H9 (cell line): ENCODE data around the gene MRPL21. TPM values are rescaled to one million over a fixed set of nuclear protein-coding genes. Genes with fewer than 3 reads are reported as not detected.

ENCODE experiments used
- DNase-seq: peaks from one replicate; pipeline ENCODE4 v3.0.0-alpha.2; 2017
- H2AFZ ChIP-seq: one replicate; pipeline ENCODE4 v1.6.1; 2013; ENCODE audit warnings: mild to moderate bottlenecking, low read length, control low read depth, moderate library complexity
- H2AK5ac ChIP-seq: 2 replicates; pipeline ENCODE4 v1.6.1; 2013; ENCODE audit warnings: low read length, control low read depth, mixed read lengths; ENCODE audit not compliant: insufficient read length
- H2BK120ac ChIP-seq: one replicate; pipeline ENCODE4 v1.6.1; 2013; ENCODE audit warnings: low read depth, mild to moderate bottlenecking, low read length, control low read depth, inconsistent platforms; ENCODE audit not compliant: poor library complexity, severe bottlenecking
- H2BK12ac ChIP-seq: 2 replicates; pipeline ENCODE4 v1.6.1; 2013; ENCODE audit warnings: low read length, control low read depth, mixed read lengths, low read depth; ENCODE audit not compliant: insufficient read length
- H2BK15ac ChIP-seq: 2 replicates; pipeline ENCODE4 v1.6.1; 2013; ENCODE audit warnings: low read depth, low read length, control low read depth
- H2BK20ac ChIP-seq: one replicate; pipeline ENCODE4 v1.6.1; 2013; ENCODE audit warnings: low read depth, mild to moderate bottlenecking, low read length, control low read depth, inconsistent platforms; ENCODE audit not compliant: poor library complexity, severe bottlenecking
- H2BK5ac ChIP-seq: 2 replicates; pipeline ENCODE4 v1.6.1; 2013; ENCODE audit warnings: low read length, control low read depth, mixed read lengths; ENCODE audit not compliant: insufficient read length
- H3K14ac ChIP-seq: 2 replicates; pipeline ENCODE4 v1.6.1; 2013; ENCODE audit warnings: low read length, control low read depth; ENCODE audit not compliant: insufficient read depth
- H3K18ac ChIP-seq: 2 replicates; pipeline ENCODE4 v1.6.1; 2013; ENCODE audit warnings: low read depth, mild to moderate bottlenecking, mixed read lengths, low read length, control low read depth; ENCODE audit not compliant: insufficient read length
- H3K23ac ChIP-seq: 2 replicates; pipeline ENCODE4 v1.6.1; 2013; ENCODE audit warnings: low read length, control low read depth, mixed read lengths, low read depth; ENCODE audit not compliant: insufficient read length
- H3K23me2 ChIP-seq: 2 replicates; pipeline ENCODE4 v1.6.1; 2013; ENCODE audit warnings: low read depth, mild to moderate bottlenecking, mixed read lengths, low read length, control low read depth; ENCODE audit not compliant: insufficient read length, poor library complexity, severe bottlenecking
- H3K27ac ChIP-seq: 2 replicates; pipeline ENCODE4 v1.5.1; 2013; ENCODE audit warnings: low read length, control low read depth, mixed read lengths, low read depth; ENCODE audit not compliant: insufficient read length
- H3K27me3 ChIP-seq: 2 replicates; pipeline ENCODE4 v1.6.1; 2013; ENCODE audit warnings: low read length, control low read depth, inconsistent platforms; ENCODE audit not compliant: insufficient read depth
- H3K4ac ChIP-seq: 2 replicates; pipeline ENCODE4 v1.6.1; 2013; ENCODE audit warnings: low read depth, mild to moderate bottlenecking, control low read depth, inconsistent platforms, low read length, moderate library complexity
- H3K4me1 ChIP-seq: 2 replicates; pipeline ENCODE4 v1.6.1; 2013; ENCODE audit warnings: low read length, control low read depth, inconsistent platforms; ENCODE audit not compliant: insufficient read depth
- H3K4me2 ChIP-seq: 2 replicates; pipeline ENCODE4 v1.6.1; 2013; ENCODE audit warnings: low read length, control low read depth, mixed read lengths; ENCODE audit not compliant: insufficient read length, insufficient read depth
- H3K56ac ChIP-seq: 2 replicates; pipeline ENCODE4 v1.6.1; 2013; ENCODE audit warnings: low read depth, mild to moderate bottlenecking, mixed read lengths, low read length, control low read depth; ENCODE audit not compliant: insufficient read length
- H3K79me1 ChIP-seq: 2 replicates; pipeline ENCODE4 v1.6.1; 2013; ENCODE audit warnings: low read depth, mild to moderate bottlenecking, moderate library complexity, low read length, control low read depth, inconsistent platforms; ENCODE audit not compliant: insufficient read depth, poor library complexity, severe bottlenecking
- H3K79me2 ChIP-seq: 2 replicates; pipeline ENCODE4 v1.6.1; 2013; ENCODE audit warnings: low read length, control low read depth, inconsistent platforms; ENCODE audit not compliant: insufficient read depth
- H3K9ac ChIP-seq: 2 replicates; pipeline ENCODE4 v1.6.1; 2013; ENCODE audit warnings: low read length, control low read depth, mixed read lengths; ENCODE audit not compliant: insufficient read length; ENCODE audit errors: extremely low read depth
- H3K9me3 ChIP-seq: one replicate; pipeline ENCODE4 v1.6.1; 2013; ENCODE audit warnings: low read depth, low read length, inconsistent platforms; ENCODE audit not compliant: control insufficient read depth
- H3T11ph ChIP-seq: one replicate; pipeline ENCODE4 v1.6.1; 2013; ENCODE audit warnings: mild to moderate bottlenecking, low read length, control low read depth, inconsistent platforms
- H4K20me1 ChIP-seq: one replicate; pipeline ENCODE4 v1.6.1; 2013; ENCODE audit not compliant: control insufficient read depth, insufficient read length, insufficient read depth
- H4K5ac ChIP-seq: 2 replicates; pipeline ENCODE4 v1.6.1; 2013; ENCODE audit warnings: low read depth, mild to moderate bottlenecking, mixed read lengths, low read length, control low read depth; ENCODE audit not compliant: insufficient read length
- H4K8ac ChIP-seq: replicated peaks from 2 replicates; pipeline ENCODE4 v1.6.1; 2013; ENCODE audit warnings: low read length, control low read depth, mixed read lengths, low read depth; ENCODE audit not compliant: insufficient read length
- H4K91ac ChIP-seq: 2 replicates; pipeline ENCODE4 v1.6.1; 2013; ENCODE audit warnings: low read depth, mild to moderate bottlenecking, moderate library complexity, mixed read lengths, low read length, control low read depth; ENCODE audit not compliant: insufficient read length
- H3K27ac Mint-ChIP-seq, 3 experiments: 2 replicates in 2 of 3; 3 replicates in 1 of 3; pipeline ENCODE4 v1.8.0; 2020 to 2021; ENCODE audit warnings: mixed read lengths in 3 of 3, mild to moderate bottlenecking in 1 of 3, moderate library complexity in 1 of 3
- H3K27me3 Mint-ChIP-seq: 2 replicates; pipeline ENCODE4 v1.8.0; 2021; ENCODE audit warnings: low read depth, mild to moderate bottlenecking, moderate library complexity, mixed read lengths
- H3K36me3 Mint-ChIP-seq, 3 experiments: 2 replicates in 2 of 3; 3 replicates in 1 of 3; pipeline ENCODE4 v1.8.0; 2020 to 2021; ENCODE audit warnings: low read depth in 3 of 3, mixed read lengths in 3 of 3; ENCODE audit not compliant: insufficient read depth in 1 of 3
- H3K4me1 Mint-ChIP-seq, 2 experiments: 2 replicates each; pipeline ENCODE4 v1.8.0; 2020; ENCODE audit warnings: mixed read lengths in 2 of 2
- H3K4me3 Mint-ChIP-seq, 2 experiments: 2 replicates in 1 of 2; 3 replicates in 1 of 2; pipeline ENCODE4 v1.8.0; 2020 to 2021; ENCODE audit warnings: mild to moderate bottlenecking in 2 of 2, mixed read lengths in 2 of 2, moderate library complexity in 1 of 2
- H3K9me3 Mint-ChIP-seq, 2 experiments: 2 replicates in 1 of 2; 3 replicates in 1 of 2; pipeline ENCODE4 v1.8.0; 2020; ENCODE audit warnings: mild to moderate bottlenecking in 2 of 2, mixed read lengths in 2 of 2, moderate library complexity in 1 of 2
- CTCF ChIP-seq: fragments of 200-600 bp; sonication (generic); conservative IDR thresholded peaks from 3 replicates; pipeline ENCODE4 v1.8.0; 2021; ENCODE audit warnings: antibody characterized with exemption, mild to moderate bottlenecking
- WGBS: extraction: QIAGEN DNeasy Blood & Tissue Kit; methylation state at CpG from one replicate; pipeline ENCODE4 v1.1.7; 2013; ENCODE audit warnings: missing lambda C conversion rate, low lambda C conversion rate, mixed read lengths; ENCODE audit not compliant: insufficient read length; ENCODE audit errors: extremely low coverage; 5-methylcytosine and 5-hydroxymethylcytosine counted together
- total RNA-seq: library from RNA; stranded (reverse); gene quantifications from 2 replicates; pipeline ENCODE4 v1.2.1, GENCODE V29; 2021

MRPL21 gene
- total RNA-seq, 1 experiment from 2014 or later = 91.5 TPM

GRCh38 chr11:68863553-68864265 lies 39.9 kb downstream of the MRPL21 start:
- WGBS = no CpG with 5 or more reads among the region's 3 CpGs
- Histone ChIP-seq H3T11ph (no peak overlapping the region), H4K8ac (no peak overlapping the region), H2BK15ac (no peak overlapping the region), H2BK5ac (no peak overlapping the region), H3K4ac (no peak overlapping the region), H3K79me1 (no peaks in the 10 kb centered on the region), H2BK120ac (no peak overlapping the region), H4K91ac (no peak overlapping the region), H3K27ac (no peak overlapping the region), H3K23ac (no peak overlapping the region), H3K18ac (no peak overlapping the region), H2AFZ (no peak overlapping the region), H3K79me2 (no peaks in the 10 kb centered on the region), H2AK5ac (no peak overlapping the region), H2BK20ac (no peak overlapping the region), H3K27me3 (no peaks in the 10 kb centered on the region), H3K14ac (no peak overlapping the region; the same call in 1 of the 2 replicates), H3K4me2 (no peak overlapping the region), H2BK12ac (no peak overlapping the region), H3K56ac (no peak overlapping the region), H3K9ac (no peak overlapping the region), H4K5ac (no peak overlapping the region), H3K23me2 (no peaks in the 10 kb centered on the region), H4K20me1 (no peaks in the 10 kb centered on the region), H3K9me3 (no peaks in the 10 kb centered on the region), H3K4me1 (no peaks in the 10 kb centered on the region; the same call in 1 of the 2 replicates)
- H3K9me3 Mint-ChIP-seq = peaks cover 12 to 14% of the 10 kb centered on the region in 2 experiments; a peak in 4 of 5 replicates
- H3K27me3 Mint-ChIP-seq = peaks cover 10% of the 10 kb centered on the region
- no peak for TF ChIP-seq CTCF
- H3K4me3 Mint-ChIP-seq = no peak overlapping the region
- H3K36me3 Mint-ChIP-seq = peaks cover 1 to 8% (median 5%) of the 10 kb centered on the region in 3 experiments; a peak in 4 of 7 replicates
- H3K27ac Mint-ChIP-seq = no peak overlapping the region
- H3K4me1 Mint-ChIP-seq = peaks cover 8 to 19% of the 10 kb centered on the region in 2 experiments
- DNase-seq = no peak
